Measurements from ENCODE around the gene GLRA3. TPM values are rescaled to one million over a fixed set of nuclear protein-coding genes. Genes with fewer than 3 reads are reported as not detected.

GLRA3 gene
- under 0.01 TPM in 1 of 2 replicates, not detected in the other for total RNA-seq

GRCh38 chr4:174828845-174829701 is at the start of gene GLRA3:
Gene GLRA3, minus strand, starts transcription at chr4:174829247. Its CDS starts 436 bp downstream, at chr4:174828811.

Other genes starting within 250 kb of the GLRA3 start
- gene ADAM29, start 89.1 kb upstream of the GLRA3 start, total RNA-seq, result not detected in 2 replicates